Sigmoid colon (tissue), 7 donors: ENCODE measurements around the gene MAP1A. TPM values are rescaled to one million over a fixed set of nuclear protein-coding genes. Genes with fewer than 3 reads are reported as not detected.
A peak's percentile ranks its signal among the peaks of the same experiment; 100 is the strongest.

Source experiments
- DNase-seq: peaks from one replicate; pipeline ENCODE4 v3.0.0-alpha.2; 2019
- H3K27ac ChIP-seq, 4 donors: fragments of 200-600 bp; sonication (generic); one replicate each; pipeline ENCODE4 v1.5.1; 2016 to 2019; ENCODE audit warnings: mild to moderate bottlenecking in 1 of 4
- H3K27me3 ChIP-seq, 3 donors: fragments of 200-600 bp; sonication (generic); one replicate each; pipeline ENCODE4 v1.5.1; 2019; ENCODE audit warnings: mild to moderate bottlenecking in 1 of 3
- H3K36me3 ChIP-seq, 4 donors: fragments of 200-600 bp; sonication (generic); one replicate each; pipeline ENCODE4 v1.5.1; 2016 to 2019
- H3K4me1 ChIP-seq, 4 donors: fragments of 200-600 bp; sonication (generic); one replicate each; pipeline ENCODE4 v1.5.1; 2017 to 2019
- H3K4me3 ChIP-seq, 4 donors: fragments of 200-600 bp; sonication (generic); one replicate each; pipeline ENCODE4 v1.5.1; 2017 to 2019; ENCODE audit warnings: mild to moderate bottlenecking in 2 of 4, moderate library complexity in 1 of 4
- H3K9me3 ChIP-seq, 4 donors: fragments of 200-600 bp in 3 of 4; sonication (generic) in 3 of 4; one replicate each; pipeline versions ENCODE4 v1.5.1 to v1.6.1; 2013 to 2019
- EP300 ChIP-seq, 4 donors: sonication (generic); formaldehyde crosslinking; IDR thresholded peaks; one replicate each; pipeline ENCODE4 v1.6.1; 2017; ENCODE audit warnings: antibody characterized with exemption in 4 of 4
- POLR2A ChIP-seq, 2 donors: fragments of 450-650 bp; IDR thresholded peaks; one replicate each; pipeline ENCODE4 v1.6.1; 2016; ENCODE audit warnings: antibody characterized with exemption in 2 of 2, mild to moderate bottlenecking in 2 of 2, moderate library complexity in 2 of 2
- POLR2AphosphoS5 ChIP-seq, 4 donors: sonication (generic); formaldehyde crosslinking; IDR thresholded peaks; one replicate each; pipeline ENCODE4 v1.6.1; 2017; ENCODE audit warnings: antibody characterized with exemption in 4 of 4
- WGBS, 2 donors: extraction: QIAGEN DNeasy Blood & Tissue Kit; methylation state at CpG; one replicate each; pipeline ENCODE4 v1.1.7; 2013; 5-methylcytosine and 5-hydroxymethylcytosine counted together
- intact Hi-C: fragments of 100-400 bp; cut with DNase I; formaldehyde crosslinking; loops from one replicate; pipeline ENCODE4 v1.15.1; 2023
- polyA plus RNA-seq, 3 donors: library from polyadenylated mRNA; stranded (reverse); fragments of 200-250 nt; gene quantifications; one replicate each; pipeline ENCODE4 v1.2.3, GENCODE V29; 2013
- total RNA-seq, 4 donors: library from RNA; depleted of rRNA; stranded (reverse); fragments of >200 nt; gene quantifications; one replicate each; pipeline ENCODE4 v1.1.0, GENCODE V29; 2016
- TF ChIP-seq, protein P1 (sequence below), 4 experiments: fragments of 450-650 bp in 3 of 4; fragments of 200-600 bp in 1 of 4; IDR thresholded peaks; one replicate each; pipeline ENCODE4 v1.5.1; 2016 to 2019; ENCODE audit warnings: antibody characterized with exemption in 4 of 4, mild to moderate bottlenecking in 3 of 4, moderate library complexity in 2 of 4
- donor health status: healthy with polysubstance abuse.
- donor health status: Bipolar disorder and iron deficiency.
- donor health status: healthy.

Gene MAP1A
- total and polyA plus RNA-seq, 7 donors = 0.23 to 61.2 (median 25.2) TPM

DNA sequence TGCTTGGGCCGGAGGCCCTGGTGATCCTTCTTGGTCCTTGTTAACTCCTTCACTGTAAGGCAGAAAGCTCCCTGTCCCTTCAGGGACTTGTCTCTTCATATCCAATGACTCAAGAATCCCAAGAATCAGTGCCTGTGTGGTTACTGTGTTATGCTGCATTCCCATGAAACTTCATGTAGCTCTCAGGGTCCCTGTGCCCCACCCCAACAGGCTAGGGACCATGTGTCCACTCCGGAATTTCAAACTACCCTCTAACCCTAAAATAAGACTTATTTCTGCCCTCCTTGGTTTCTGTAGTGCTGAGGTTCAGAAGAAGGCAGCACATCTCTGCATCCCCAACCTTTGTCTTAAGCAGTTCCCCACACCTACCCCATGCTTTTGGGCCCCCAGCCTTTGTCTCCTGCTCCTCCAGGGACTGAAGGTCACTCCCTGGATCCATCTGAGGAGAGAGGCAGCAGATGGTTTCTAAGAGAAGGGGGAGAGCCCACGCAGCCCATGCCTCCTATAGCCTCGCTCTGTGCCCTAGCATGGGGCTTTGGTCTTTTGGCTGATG lies 531 bp upstream of the MAP1A start:
- H3K4me1 ChIP-seq = peaks cover 0 to 43% (median 30%) of the 10 kb centered on the region in 4 donors
- H3K9me3 ChIP-seq = no peaks in the 10 kb centered on the region
- H3K4me3 ChIP-seq = peak overlapping the region; percentile 52 to 72 (median 64)
- TF ChIP-seq, protein P1, sequence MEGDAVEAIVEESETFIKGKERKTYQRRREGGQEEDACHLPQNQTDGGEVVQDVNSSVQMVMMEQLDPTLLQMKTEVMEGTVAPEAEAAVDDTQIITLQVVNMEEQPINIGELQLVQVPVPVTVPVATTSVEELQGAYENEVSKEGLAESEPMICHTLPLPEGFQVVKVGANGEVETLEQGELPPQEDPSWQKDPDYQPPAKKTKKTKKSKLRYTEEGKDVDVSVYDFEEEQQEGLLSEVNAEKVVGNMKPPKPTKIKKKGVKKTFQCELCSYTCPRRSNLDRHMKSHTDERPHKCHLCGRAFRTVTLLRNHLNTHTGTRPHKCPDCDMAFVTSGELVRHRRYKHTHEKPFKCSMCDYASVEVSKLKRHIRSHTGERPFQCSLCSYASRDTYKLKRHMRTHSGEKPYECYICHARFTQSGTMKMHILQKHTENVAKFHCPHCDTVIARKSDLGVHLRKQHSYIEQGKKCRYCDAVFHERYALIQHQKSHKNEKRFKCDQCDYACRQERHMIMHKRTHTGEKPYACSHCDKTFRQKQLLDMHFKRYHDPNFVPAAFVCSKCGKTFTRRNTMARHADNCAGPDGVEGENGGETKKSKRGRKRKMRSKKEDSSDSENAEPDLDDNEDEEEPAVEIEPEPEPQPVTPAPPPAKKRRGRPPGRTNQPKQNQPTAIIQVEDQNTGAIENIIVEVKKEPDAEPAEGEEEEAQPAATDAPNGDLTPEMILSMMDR (IDR thresholded peaks at IDR 0.05) = no peak
- TF ChIP-seq POLR2AphosphoS5 (IDR thresholded peaks at IDR 0.05) = no peak
- no peak for TF ChIP-seq EP300 (IDR thresholded peaks at IDR 0.05)
- TF ChIP-seq POLR2A (IDR thresholded peaks at IDR 0.05) = no peak
- DNase-seq = no peak
- H3K36me3 ChIP-seq = peaks cover 9 to 16% (median 15%) of the 10 kb centered on the region in 4 donors
- intact Hi-C loops = loop anchor here (2.0 kb wide), 1 partner anchor 76 kb away; no protein-coding TSS in a partner anchor
- H3K27ac ChIP-seq = peak overlapping the region; percentile 87 to 93 (median 90)
- WGBS, 2 donors = 38 to 42% methylated on average over 4 of the region's 4 CpGs
- no peaks in the 10 kb centered on the region for H3K27me3 ChIP-seq

DNA sequence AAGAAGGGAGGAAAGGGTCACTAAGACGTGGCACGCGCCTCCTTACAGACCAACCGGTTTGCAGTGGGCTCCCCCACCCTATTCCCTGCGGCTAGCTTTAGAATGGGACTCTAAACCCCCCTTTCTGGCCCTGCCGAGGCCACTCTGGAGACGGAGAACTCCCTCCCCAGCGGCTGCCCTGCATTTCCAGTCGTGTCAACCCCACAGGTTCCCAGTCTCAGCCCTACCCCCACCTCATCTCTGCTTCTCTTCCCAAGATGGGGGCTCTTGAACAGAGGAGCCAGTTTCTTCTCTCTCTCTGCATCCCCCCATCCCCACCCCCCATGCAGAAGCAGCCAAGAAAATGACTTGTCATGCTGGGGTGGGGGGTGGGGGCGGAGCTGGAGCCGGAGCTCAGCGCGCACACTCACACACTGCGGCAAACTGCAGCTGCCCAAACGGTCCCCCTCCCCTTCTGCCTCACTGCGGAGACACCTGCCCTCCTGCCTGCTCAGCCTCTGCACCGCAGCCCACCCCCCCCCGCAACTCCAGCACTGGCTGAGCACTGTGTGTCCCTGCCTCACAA lies 871 bp downstream of the MAP1A start:
- TF ChIP-seq EP300 (IDR thresholded peaks at IDR 0.05) (no peak), POLR2AphosphoS5 (IDR thresholded peaks at IDR 0.05) (peak in 1 of 4 donors; percentile 39)
- TF ChIP-seq, protein P1 (IDR thresholded peaks at IDR 0.05) = peak in 1 of 4 experiments; percentile 6
- H3K27me3 ChIP-seq = no peaks in the 10 kb centered on the region
- H3K36me3 ChIP-seq = peaks cover 21 to 30% (median 26%) of the 10 kb centered on the region in 4 donors
- no peaks in the 10 kb centered on the region for H3K9me3 ChIP-seq
- DNase-seq = no peak
- WGBS, 2 donors = 6% methylated on average over 18 of the region's 18 CpGs
- intact Hi-C loops = no loop called here
- peak overlapping the region; percentile 52 to 72 (median 64) for H3K4me3 ChIP-seq
- H3K4me1 ChIP-seq = peaks cover 0 to 43% (median 29%) of the 10 kb centered on the region in 4 donors
- peak overlapping the region; percentile 87 to 93 (median 90) for H3K27ac ChIP-seq

DNA sequence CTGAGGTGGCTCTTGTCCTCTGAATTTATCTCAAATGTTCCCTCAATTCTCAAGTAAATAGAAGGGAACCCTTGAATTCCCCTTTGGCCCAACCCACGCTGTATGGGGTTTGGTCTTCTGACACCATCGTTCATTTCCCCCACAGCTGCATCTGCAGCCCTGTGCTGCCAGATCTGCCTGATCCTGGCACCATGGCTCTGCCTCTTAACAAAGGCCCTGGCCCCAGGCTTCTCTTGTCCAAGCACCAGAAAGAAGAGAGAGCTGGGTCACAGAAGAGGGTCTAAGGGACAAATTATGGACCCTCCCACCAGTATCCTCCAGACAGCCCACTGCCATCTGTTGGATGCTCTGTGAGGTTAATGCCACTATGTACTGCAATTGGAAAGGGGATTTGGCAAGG lies 1.8 kb downstream of the MAP1A start:
- TF ChIP-seq EP300 (IDR thresholded peaks at IDR 0.05) = no peak
- TF ChIP-seq POLR2AphosphoS5 (IDR thresholded peaks at IDR 0.05) = no peak
- no peak for TF ChIP-seq POLR2A (IDR thresholded peaks at IDR 0.05)
- TF ChIP-seq, protein P1 (IDR thresholded peaks at IDR 0.05) = no peak
- peaks cover 0 to 39% (median 29%) of the 10 kb centered on the region in 4 donors for H3K4me1 ChIP-seq
- H3K9me3 ChIP-seq = no peaks in the 10 kb centered on the region
- 52 to 71% methylated on average over 2 of the region's 2 CpGs for WGBS, 2 donors
- intact Hi-C loops = no loop called here
- H3K27me3 ChIP-seq = no peaks in the 10 kb centered on the region
- H3K27ac ChIP-seq = peak overlapping the region; percentile 87 to 93 (median 90)
- peaks cover 27 to 39% (median 35%) of the 10 kb centered on the region in 4 donors for H3K36me3 ChIP-seq
- DNase-seq = no peak
- H3K4me3 ChIP-seq = peak overlapping the region in 2 of 4 donors; percentile 61 to 68

DNA sequence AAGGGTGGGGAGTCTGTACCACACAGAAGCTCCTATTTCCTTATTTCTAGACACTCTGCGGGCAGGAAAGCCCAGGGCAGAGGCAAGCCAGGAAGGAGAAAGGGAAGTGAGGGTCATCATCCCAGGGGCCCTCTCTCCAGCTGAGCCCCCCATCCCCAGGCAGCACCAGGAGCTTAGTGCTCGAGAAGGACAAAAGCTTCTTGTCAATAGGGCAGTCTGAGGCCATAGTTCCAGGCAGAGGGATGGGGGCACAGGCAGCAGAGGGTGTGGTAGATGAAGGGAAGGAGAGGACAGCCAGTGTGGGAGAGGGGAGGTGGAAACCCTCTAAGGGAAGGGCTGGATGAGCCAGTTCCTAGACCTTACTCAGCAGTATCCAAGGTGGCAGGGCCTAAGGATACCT lies 2.7 kb downstream of the MAP1A start:
- intact Hi-C loops = loop anchor here (5.0 kb wide), 1 partner anchor 33 kb away; no protein-coding TSS in a partner anchor
- Histone ChIP-seq H3K4me3 (no peak overlapping the region), H3K27me3 (no peaks in the 10 kb centered on the region), H3K27ac (no peak overlapping the region), H3K36me3 (peaks cover 35 to 48% (median 43%) of the 10 kb centered on the region in 4 donors), H3K9me3 (no peaks in the 10 kb centered on the region), H3K4me1 (peaks cover 0 to 36% (median 27%) of the 10 kb centered on the region in 4 donors)
- TF ChIP-seq, protein P1 (IDR thresholded peaks at IDR 0.05) = no peak
- TF ChIP-seq POLR2AphosphoS5 (IDR thresholded peaks at IDR 0.05) (no peak), POLR2A (IDR thresholded peaks at IDR 0.05) (no peak), EP300 (IDR thresholded peaks at IDR 0.05) (no peak)
- 77 to 80% methylated on average over 2 of the region's 2 CpGs for WGBS, 2 donors
- no peak for DNase-seq
